Caco-2 (cell line): ENCODE results near the gene NELFB. TPM values are rescaled to one million over a fixed set of nuclear protein-coding genes. Genes with fewer than 3 reads are reported as not detected.
A peak's percentile ranks its signal among the peaks of the same experiment; 100 is the strongest.

Source experiments
- BruUV-seq: library from RNA; stranded (reverse); fragments of 400-500 nt; replicated peaks from 2 replicates; lab custom pipeline; 2021; lab: Mats Ljungman, UMichigan
- CTCF ChIA-PET: fragments of 300-600 bp; sonication (Branson Sonifier 250); formaldehyde crosslinking; loops from one replicate; lab custom pipeline; 2022; ENCODE audit warnings: antibody characterized with exemption; lab: Charles Lee
- POLR2A ChIA-PET: fragments of 300-600 bp; sonication (Branson Sonifier 250); formaldehyde crosslinking; loops from one replicate; lab custom pipeline; 2022; ENCODE audit warnings: antibody characterized with exemption; lab: Charles Lee
- DNase-seq, 2 experiments: peaks; one replicate each; pipeline versions ENCODE4 v3.0.0 to v3.0.0-alpha.2; 2020 to 2022
- H3K27me3 ChIP-seq: replicated peaks from 2 replicates; pipeline ENCODE4 v1.6.0; 2011; ENCODE audit warnings: low read length; ENCODE audit not compliant: control insufficient read depth, insufficient read depth
- H3K36me3 ChIP-seq: 2 replicates; pipeline ENCODE4 v1.5.1; 2011; ENCODE audit warnings: low read length; ENCODE audit not compliant: control insufficient read depth, insufficient read depth
- H3K4me1 ChIP-seq: fragments of 250-450 bp; sonication (Bioruptor Pico); 2 replicates; pipeline ENCODE4 v1.5.1; 2020; ENCODE audit warnings: mild to moderate bottlenecking
- H3K4me3 ChIP-seq: 2 replicates; pipeline ENCODE4 v1.5.1; 2011; ENCODE audit warnings: low read depth, mild to moderate bottlenecking, control low read depth, low read length
- H3K9me3 ChIP-seq: fragments of 250-450 bp; sonication (Bioruptor Pico); 2 replicates; pipeline ENCODE4 v1.5.1; 2020; ENCODE audit warnings: mild to moderate bottlenecking, moderate library complexity
- H3K27ac Mint-ChIP-seq: one replicate; pipeline ENCODE4 v1.8.0; 2022; ENCODE audit warnings: mixed read lengths; ENCODE audit not compliant: unreplicated experiment
- H3K27me3 Mint-ChIP-seq: one replicate; pipeline ENCODE4 v1.8.0; 2022; ENCODE audit warnings: mixed read lengths; ENCODE audit not compliant: insufficient read depth, unreplicated experiment
- H3K36me3 Mint-ChIP-seq: one replicate; pipeline ENCODE4 v1.8.0; 2022; ENCODE audit warnings: mild to moderate bottlenecking, mixed read lengths; ENCODE audit not compliant: insufficient read depth, unreplicated experiment
- H3K4me1 Mint-ChIP-seq: one replicate; pipeline ENCODE4 v1.8.0; 2022; ENCODE audit warnings: low read depth, mixed read lengths; ENCODE audit not compliant: unreplicated experiment
- H3K4me3 Mint-ChIP-seq: one replicate; pipeline ENCODE4 v1.8.0; 2022; ENCODE audit warnings: mild to moderate bottlenecking, moderate library complexity, mixed read lengths; ENCODE audit not compliant: unreplicated experiment
- H3K9me3 Mint-ChIP-seq: one replicate; pipeline ENCODE4 v1.8.0; 2022; ENCODE audit warnings: mixed read lengths; ENCODE audit not compliant: unreplicated experiment
- intact Hi-C: fragments of 100-400 bp; cut with micrococcal nuclease; formaldehyde crosslinking; loops from one replicate; pipeline ENCODE4 v1.10.0; 2022; ENCODE audit not compliant: unreplicated experiment
- total RNA-seq: library from RNA; stranded (reverse); gene quantifications from 2 replicates; pipeline ENCODE4 v1.2.3, GENCODE V29; 2022
- TF ChIP-seq, protein P1 (sequence below), 2 experiments: fragments of 200-600 bp in 1 of 2; IDR thresholded peaks; 1 replicate in 1 of 2; 2 replicates in 1 of 2; pipeline versions ENCODE4 v1.5.1 to v1.8.0; 2011 to 2022; ENCODE audit warnings: antibody characterized with exemption in 1 of 2, control low read depth in 1 of 2, inconsistent platforms in 1 of 2, low read depth in 1 of 2, low read length in 1 of 2, mild to moderate bottlenecking in 1 of 2, moderate library complexity in 1 of 2; ENCODE audit not compliant: insufficient read depth in 1 of 2, severe bottlenecking in 1 of 2, unreplicated experiment in 1 of 2

Gene NELFB
- total RNA-seq, 1 experiment from 2014 or later, result 79.1 TPM

DNA sequence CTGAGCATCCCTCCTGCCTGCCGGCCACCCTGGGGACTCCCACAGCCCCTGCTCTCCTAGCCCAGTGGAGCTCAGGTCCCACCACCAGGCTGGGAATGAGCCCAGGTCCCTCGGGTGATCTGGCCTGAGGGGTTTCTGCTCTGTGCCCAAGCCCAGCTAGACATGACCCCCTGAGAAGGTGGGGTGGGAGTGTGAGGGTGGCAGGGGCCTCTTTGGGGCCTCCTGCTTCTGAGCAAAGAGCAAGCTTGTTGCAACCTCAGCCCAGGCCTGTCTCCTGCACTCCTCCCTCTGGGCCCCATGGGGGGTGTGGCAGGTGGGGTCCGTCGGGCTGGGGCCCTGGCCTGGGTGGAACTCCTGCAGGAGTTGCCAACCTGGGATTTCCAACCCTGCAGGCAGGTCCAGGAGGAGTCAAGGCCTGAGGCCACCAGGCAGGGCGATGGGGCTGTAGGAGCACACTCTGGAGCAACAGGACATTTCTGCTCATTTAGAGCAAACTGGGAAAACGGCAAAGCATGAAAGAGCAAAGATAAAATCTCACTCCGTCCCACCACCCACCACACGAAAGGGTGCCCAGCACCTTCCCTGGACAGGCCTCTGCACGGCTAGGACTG, 58.3 kb downstream of the NELFB start:
- peak; percentile 47 to 62 for DNase-seq
- intact Hi-C loops, result no loop called here
- no peaks in the 10 kb centered on the region for H3K36me3 ChIP-seq
- Mint-ChIP-seq H3K4me3 (no peak overlapping the region), H3K27ac (no peak overlapping the region), H3K4me1 (no peaks in the 10 kb centered on the region), H3K9me3 (no peaks in the 10 kb centered on the region), H3K27me3 (no peaks in the 10 kb centered on the region), H3K36me3 (no peaks in the 10 kb centered on the region)
- H3K4me3 ChIP-seq, result no peak overlapping the region
- CTCF ChIA-PET, result interaction anchor here (0.5 to 1.7 kb wide), 2 partner anchors 11 to 19 kb away, joined by 5 to 7 read pairs; partner anchors contain the start of gene NRARP
- POLR2A ChIA-PET, result interaction anchor here (0.9 to 1.3 kb wide), 2 partner anchors 11 to 20 kb away, joined by 4 read pairs; partner anchors contain the start of gene NRARP
- no TSS peak for BruUV-seq
- TF ChIP-seq, protein P1, sequence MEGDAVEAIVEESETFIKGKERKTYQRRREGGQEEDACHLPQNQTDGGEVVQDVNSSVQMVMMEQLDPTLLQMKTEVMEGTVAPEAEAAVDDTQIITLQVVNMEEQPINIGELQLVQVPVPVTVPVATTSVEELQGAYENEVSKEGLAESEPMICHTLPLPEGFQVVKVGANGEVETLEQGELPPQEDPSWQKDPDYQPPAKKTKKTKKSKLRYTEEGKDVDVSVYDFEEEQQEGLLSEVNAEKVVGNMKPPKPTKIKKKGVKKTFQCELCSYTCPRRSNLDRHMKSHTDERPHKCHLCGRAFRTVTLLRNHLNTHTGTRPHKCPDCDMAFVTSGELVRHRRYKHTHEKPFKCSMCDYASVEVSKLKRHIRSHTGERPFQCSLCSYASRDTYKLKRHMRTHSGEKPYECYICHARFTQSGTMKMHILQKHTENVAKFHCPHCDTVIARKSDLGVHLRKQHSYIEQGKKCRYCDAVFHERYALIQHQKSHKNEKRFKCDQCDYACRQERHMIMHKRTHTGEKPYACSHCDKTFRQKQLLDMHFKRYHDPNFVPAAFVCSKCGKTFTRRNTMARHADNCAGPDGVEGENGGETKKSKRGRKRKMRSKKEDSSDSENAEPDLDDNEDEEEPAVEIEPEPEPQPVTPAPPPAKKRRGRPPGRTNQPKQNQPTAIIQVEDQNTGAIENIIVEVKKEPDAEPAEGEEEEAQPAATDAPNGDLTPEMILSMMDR (IDR thresholded peaks at IDR 0.05; ENCODE audit: insufficient read depth in 1 of 2, low read depth in 1 of 2, low read length in 1 of 2, severe bottlenecking in 1 of 2, unreplicated experiment in 1 of 2), result no peak
- H3K27me3 ChIP-seq, result no peaks in the 10 kb centered on the region
- no peaks in the 10 kb centered on the region for H3K9me3 ChIP-seq
- peaks cover 54% of the 10 kb centered on the region for H3K4me1 ChIP-seq

DNA sequence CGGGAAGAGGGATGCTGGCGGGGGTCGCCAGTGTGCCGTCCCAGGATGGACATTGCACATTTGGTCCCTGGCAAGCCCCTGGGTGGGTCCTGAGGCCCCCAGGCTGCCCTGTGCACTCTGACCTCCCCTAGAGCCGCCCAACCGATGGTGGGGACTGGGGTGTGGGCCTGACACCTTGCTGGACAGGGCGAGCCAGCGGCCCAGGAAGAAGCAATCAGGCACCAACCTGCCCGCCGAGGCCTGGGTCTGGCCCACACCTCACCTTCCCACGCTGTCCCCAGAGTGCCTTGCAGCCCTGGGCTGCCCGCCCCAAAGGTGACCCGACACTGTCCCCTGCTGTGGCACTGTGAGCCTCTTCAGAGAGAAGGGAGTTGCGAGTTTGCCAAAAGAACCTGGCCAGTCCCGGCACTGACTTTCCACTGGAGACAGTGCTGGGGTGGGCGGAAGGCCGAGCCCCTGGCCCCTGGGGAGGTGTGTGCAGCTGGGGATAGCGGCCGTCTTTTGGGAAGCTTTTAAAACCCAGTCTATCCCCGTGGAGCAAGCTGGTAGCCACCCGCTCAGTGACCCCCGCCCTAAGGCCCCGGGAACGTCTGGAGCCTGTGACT, 58.9 kb downstream of the NELFB start:
- Histone ChIP-seq H3K27me3 (no peaks in the 10 kb centered on the region), H3K9me3 (no peaks in the 10 kb centered on the region), H3K4me1 (peaks cover 54% of the 10 kb centered on the region), H3K4me3 (no peak overlapping the region), H3K36me3 (no peaks in the 10 kb centered on the region)
- Mint-ChIP-seq H3K9me3 (no peaks in the 10 kb centered on the region), H3K27ac (no peak overlapping the region), H3K27me3 (no peaks in the 10 kb centered on the region), H3K4me3 (no peak overlapping the region), H3K36me3 (no peaks in the 10 kb centered on the region), H3K4me1 (no peaks in the 10 kb centered on the region)
- TF ChIP-seq, protein P1 (IDR thresholded peaks at IDR 0.05; ENCODE audit: insufficient read depth in 1 of 2, low read depth in 1 of 2, low read length in 1 of 2, severe bottlenecking in 1 of 2, unreplicated experiment in 1 of 2), result no peak
- intact Hi-C loops, result no loop called here
- CTCF ChIA-PET, result interaction anchor here (0.7 to 1.7 kb wide), 2 partner anchors 12 kb away, joined by 3 to 7 read pairs; partner anchors contain the start of gene NRARP
- BruUV-seq, result no TSS peak
- DNase-seq, result peak in 1 of 2 experiments; percentile 43
- POLR2A ChIA-PET, result interaction anchor here (1.3 kb wide), 1 partner anchor 12 kb away, joined by 4 read pairs; the partner anchor contains the start of gene NRARP

DNA sequence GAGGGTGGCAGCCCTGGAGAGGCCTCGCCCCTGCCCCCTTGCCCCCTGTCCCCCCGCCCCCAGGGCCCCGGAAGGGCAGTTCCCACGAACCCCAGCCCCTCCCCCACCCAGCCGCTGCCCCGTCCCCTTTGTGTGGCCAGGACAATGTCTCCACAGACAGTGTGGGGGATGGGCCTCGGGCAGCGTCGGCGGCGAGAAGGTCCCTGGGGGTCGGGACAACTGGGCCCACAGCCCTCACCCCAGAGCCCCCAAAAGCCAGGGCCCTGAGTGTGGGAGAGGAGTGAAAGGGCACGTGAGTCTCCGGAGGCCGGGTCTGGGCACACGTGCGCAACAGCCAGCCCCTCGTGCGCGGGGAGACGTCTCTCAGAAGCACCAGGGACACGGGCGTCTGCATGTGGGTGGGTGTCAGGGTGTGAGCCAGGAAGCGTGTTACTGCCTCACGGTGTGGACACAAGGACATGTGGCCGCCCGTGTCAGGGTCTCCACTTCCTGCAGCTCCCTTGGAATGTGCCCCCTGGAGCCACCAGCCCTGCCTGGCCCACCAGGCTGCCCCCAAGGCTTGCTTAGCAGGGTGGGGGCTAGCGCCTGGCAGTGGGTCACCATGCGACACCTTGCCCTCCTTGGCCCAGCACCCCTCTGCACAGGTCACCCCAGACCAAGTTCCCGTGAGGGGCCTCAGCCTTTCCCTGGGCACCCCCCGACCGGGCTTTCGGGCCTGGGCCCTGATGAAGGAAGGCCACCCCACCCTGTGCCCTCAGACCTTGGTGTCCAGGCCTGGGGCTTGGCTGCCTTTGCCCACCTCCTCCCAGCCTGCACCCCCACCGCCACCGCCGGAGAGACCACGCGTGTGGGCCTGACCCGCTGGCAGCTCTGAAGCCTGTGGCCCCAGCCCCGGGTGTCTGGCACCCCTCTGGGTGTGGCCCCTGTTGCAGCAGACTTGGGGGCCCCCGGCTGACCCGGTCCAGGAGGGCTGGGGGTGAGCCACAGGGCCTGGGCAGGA, 59.7 kb downstream of the NELFB start:
- Histone ChIP-seq H3K9me3 (no peaks in the 10 kb centered on the region), H3K27me3 (no peaks in the 10 kb centered on the region), H3K4me3 (no peak overlapping the region), H3K36me3 (no peaks in the 10 kb centered on the region), H3K4me1 (peaks cover 54% of the 10 kb centered on the region)
- Mint-ChIP-seq H3K36me3 (no peaks in the 10 kb centered on the region), H3K4me1 (no peaks in the 10 kb centered on the region), H3K4me3 (no peak overlapping the region), H3K9me3 (no peaks in the 10 kb centered on the region), H3K27me3 (no peaks in the 10 kb centered on the region), H3K27ac (no peak overlapping the region)
- CTCF ChIA-PET, result interaction anchor here (0.7 kb wide), 1 partner anchor 13 kb away, joined by 3 read pairs; the partner anchor contains the start of gene NRARP
- intact Hi-C loops, result no loop called here
- DNase-seq, result peak in 1 of 2 experiments; percentile 36
- POLR2A ChIA-PET, result no interaction called here
- no TSS peak for BruUV-seq
- TF ChIP-seq, protein P1 (IDR thresholded peaks at IDR 0.05; ENCODE audit: insufficient read depth in 1 of 2, low read depth in 1 of 2, low read length in 1 of 2, severe bottlenecking in 1 of 2, unreplicated experiment in 1 of 2), result no peak
